Measurements from ENCODE around the gene ALPL. TPM values are rescaled to one million over a fixed set of nuclear protein-coding genes. Genes with fewer than 3 reads are reported as not detected.

Gene ALPL
- total RNA-seq, 2 donors from 2014 or later: 1.6 to 1.9 TPM

DNA sequence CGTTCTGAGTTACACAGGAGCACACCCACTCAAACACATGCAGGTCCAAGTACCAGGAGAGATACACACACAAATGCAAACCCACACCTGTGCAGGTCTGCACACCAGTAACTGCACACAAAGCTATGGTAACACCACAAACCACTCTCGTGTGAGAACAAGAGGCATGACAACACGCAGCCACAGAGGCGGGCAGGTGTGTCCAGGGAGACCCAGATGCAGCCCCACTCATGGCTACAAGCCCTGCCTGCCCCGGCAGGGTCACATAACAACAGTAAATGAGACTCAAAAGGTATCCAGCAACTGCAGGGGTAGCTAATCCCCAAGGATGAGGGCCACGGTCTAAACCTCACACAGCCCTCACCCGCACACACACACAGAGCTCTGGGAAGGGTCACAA, 111.8 kb downstream of the ALPL start:
- ATAC-seq (no peak), DNase-seq (no peak)
- intact Hi-C loops (cut with DNase I, micrococcal nuclease): no loop called here

DNA sequence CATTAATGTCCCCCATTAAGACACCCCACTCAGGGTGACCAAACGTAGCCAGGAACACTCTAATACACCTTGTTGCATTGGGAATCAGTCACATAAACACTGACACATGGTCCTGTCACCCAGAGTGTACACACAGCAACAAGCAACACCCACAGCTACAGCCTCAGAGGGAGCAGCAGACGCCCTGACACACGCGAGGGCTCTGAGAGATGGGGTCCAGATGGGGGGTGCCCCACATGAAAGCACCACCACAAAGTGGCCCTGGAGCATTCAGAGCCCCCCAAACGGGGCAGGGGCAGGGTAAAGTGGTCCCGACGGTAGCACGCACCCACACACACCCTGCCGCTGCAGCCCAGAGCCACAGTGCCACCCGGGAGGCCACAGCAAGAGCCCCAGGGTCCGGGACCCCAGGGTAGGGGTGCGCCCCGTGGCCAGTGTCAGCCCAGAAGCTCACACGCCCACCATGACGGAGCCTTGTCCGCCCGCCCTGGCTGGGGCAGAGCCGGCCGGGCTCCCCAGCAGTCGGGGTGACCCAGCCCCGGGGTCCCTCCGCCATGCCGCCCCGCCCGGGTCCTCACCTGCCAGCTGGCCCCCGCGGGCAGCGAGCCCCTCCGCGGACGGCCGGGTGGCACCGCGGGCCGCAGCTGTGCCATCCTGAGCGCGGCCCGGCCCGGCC, 112.7 kb downstream of the ALPL start:
- intact Hi-C loops (cut with DNase I, micrococcal nuclease): no loop called here
- no peak for ATAC-seq
- DNase-seq: no peak

DNA sequence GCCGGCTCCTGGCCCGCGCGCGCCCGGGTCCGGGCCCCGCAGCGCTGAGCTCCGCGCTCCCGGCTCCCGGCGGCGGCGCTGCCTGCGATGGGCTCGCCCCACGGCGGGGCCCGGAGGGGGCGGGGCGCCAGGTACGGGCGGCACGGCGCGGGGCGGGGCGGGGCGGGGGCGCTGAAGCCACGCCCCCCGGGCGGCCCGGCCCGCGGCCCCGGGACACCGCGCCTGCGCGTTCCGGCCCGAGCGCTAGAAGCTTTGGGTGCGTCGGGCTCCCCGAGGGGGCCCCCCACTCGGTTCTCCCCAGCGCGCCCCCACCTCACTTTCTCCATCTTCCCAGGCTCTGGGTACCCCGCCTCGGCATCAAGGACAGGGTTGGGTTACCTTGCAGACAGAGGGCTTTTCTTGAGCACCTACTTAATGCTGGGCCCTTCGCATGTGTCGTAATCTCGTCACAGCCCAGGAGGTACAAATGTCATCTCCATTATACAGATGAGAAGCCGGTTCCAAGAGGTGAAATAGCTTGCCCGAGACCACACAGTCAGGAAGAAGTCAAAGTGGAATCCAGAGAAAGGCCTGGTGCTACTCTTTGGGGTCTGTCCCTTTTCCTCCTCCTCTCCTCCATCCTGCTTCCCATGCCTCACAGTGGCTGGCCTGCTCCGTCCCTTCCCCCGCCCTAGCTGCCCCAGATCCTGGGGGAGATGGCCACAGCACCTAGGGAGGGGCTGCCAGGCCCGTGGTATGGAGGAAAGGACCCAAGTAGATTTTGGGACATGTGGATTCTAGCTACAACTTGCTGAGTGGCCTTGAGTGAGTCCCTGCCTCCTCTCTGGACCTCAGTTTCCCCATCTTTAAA, 113.5 kb downstream of the ALPL start:
- intact Hi-C loops (cut with DNase I, micrococcal nuclease): no loop called here
- peak; percentile 77 for ATAC-seq
- DNase-seq: peak in 1 of 2 donors; percentile 77

DNA sequence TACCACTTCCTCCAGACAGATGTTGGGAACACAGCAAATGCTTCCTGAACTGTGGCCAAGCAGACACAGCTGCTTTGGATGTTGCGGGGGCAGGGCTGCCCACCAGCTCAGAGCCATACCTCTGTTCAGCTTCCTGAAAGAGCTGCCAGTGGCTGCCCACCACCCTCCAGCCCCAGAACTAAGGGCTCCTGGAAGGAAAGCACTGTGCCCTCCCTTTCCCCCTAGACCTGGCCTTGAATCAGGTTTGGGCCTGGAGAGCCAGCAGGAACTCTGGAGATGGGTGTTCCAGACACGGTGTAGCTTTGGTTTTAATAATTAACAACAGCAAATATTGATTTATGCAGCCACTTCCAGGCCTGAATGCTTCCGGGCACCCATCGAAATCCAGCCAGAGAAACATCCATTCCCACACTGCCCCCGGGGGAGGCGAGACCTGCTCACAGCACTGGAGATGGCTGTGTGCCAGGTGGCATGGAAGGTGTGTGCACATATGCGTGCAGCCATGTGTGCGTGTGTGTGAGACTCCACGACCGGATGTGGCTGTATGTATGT, 114.3 kb downstream of the ALPL start:
- ATAC-seq (peak; percentile 65), DNase-seq (peak; percentile 76 to 84)
- intact Hi-C loops (cut with DNase I, micrococcal nuclease): no loop called here

DNA sequence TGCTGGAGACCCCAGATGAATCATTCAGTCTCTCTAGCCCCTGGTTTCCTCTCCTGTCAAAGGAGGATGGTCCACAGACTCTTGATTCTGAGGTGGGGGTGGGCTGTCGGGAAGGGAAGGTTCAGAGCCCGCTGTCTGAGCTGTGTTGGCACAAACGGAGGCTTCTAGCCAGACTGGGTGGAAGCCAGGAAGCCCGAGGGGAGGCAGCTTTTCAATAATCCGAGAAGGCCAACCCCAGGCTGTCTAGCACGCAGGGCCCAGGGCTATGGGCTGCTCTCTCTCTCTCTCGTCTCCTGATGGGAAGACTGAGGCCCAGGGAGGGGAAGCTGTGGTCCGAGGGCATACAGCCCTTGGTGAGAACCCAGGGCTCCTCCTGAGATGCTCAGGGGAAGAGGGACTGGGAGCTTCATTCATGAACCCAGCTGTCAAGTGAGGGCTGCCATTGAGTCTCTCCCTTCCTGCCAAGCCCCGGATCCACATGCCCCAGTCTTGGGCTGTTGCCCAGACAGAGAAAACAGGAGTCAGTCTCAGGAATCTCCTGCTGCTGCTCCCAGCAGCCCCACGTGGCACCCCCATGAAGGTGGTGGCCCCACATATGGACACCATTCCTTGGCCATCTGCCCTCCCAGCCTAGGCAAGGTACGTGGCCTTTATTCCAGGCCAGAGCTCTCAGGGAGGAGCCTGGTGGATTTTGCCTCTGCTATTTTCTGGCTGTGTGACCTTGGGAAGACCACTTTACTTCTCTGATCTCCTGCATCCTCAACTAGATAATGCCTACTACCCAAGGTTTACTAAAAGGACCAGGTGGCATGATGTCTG, 115.6 kb downstream of the ALPL start:
- intact Hi-C loops (cut with DNase I, micrococcal nuclease): no loop called here
- ATAC-seq: no peak
- no peak for DNase-seq

DNA sequence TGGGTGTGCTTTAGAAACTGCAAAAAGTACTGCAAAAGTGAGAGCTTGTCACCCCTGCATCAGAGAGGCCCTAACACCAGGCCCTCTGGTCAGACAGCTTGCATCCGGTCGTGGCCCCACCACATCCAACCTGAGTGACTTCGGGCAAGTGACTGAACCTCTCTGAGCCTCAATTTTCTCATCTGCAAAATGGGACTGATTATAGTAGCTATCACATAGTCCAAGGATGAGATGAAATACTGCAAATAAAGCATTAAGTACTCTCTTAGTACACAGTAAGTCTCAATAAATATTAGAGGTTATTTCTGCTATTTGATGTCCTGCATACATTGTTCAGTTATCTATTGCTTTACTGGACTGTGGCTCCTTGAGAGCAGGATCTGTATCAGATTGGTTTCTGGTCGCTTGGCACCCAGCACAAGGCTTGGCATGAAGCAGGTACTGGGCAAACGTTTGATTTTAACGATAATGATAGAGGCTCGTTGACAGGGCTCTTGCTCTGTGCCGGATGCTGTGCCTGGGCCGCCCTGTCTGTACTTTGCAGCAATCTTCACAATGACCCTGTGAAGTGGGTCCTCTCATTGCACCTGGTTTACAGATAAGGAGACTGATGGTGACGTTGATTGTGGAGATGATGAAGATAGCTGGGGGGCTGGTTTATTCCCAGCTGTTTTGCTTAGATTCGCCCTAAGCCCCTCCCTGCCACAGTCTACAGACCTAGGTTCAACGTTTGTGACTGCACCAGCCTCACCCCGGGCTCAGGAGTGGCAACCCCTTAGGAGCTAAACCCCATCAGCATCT, 116.4 kb downstream of the ALPL start:
- ATAC-seq: no peak
- no peak for DNase-seq
- intact Hi-C loops (cut with DNase I, micrococcal nuclease): no loop called here

DNA sequence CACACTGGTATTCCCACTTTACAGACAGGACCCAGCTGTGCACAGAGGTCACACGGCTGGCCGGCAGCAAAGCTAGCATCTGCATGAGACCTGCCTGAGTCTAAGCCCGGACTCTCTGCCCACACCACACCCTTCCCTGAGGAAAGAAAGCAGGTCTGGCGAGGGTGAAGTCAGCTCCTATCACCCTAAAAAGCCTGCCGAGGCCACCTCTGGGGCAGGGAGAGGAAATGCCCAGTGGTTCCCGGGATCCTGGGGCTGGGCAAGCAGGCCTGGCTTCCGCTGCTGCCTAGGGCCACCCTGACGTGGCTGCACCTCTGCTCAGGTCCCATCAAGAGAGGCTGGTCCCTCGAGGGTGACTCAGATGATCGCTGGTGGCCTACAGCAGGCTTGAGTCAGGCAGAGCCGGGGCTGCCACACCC, 117.7 kb downstream of the ALPL start:
- ATAC-seq: no peak
- intact Hi-C loops (cut with DNase I, micrococcal nuclease): no loop called here
- DNase-seq: no peak

Other genes with a start within 250 kb of the ALPL start
- 100 to 1,000 TPM; 110 to 165 TPM for gene ECE1, start 219.0 kb upstream of the ALPL start, total RNA-seq
- gene NBPF3, start 69.3 kb upstream of the ALPL start, total RNA-seq: 1 to 10 TPM; 4.4 to 9.5 TPM
- 10 to 100 TPM; 45.2 to 53.1 TPM for gene RAP1GAP, start 159.9 kb downstream of the ALPL start, total RNA-seq